Naive thymus-derived CD8-positive, alpha-beta T cell (primary cell): ENCODE results near the gene ARID1B. TPM values are rescaled to one million over a fixed set of nuclear protein-coding genes. Genes with fewer than 3 reads are reported as not detected.

Experiments used
- microRNA-seq: library from miRNA; unstranded; fragments of <30 nt; microRNA quantifications from one replicate; pipeline ENCODE4 v1.2.0, GENCODE V29; 2022; ENCODE audit warnings: borderline microRNAs expressed
- polyA plus RNA-seq, 3 donors: library from polyadenylated mRNA; unstranded; fragments of 300-500 nt; fragmentation: Illumina TruSeq; gene quantifications; one replicate each; pipeline ENCODE4 v1.2.3, GENCODE V29; 2021
- total RNA-seq, 8 experiments: library from RNA in 2 of 8; stranded (reverse) in 2 of 8; gene quantifications; one replicate each; pipeline ENCODE4 v1.2.3 and lab custom pipeline; 2021 to 2026

Gene ARID1B
- total and polyA plus RNA-seq, 5 experiments from 2014 or later, result 9.0 to 122 (median 18.6) TPM

Small RNA genes within 50 kb of the gene (microRNA-seq; reads per million reads assigned to microRNA genes)
- not detected for gene MIR4466
